HCT116 (cell line): ENCODE results near the gene OLFML2A. TPM values are rescaled to one million over a fixed set of nuclear protein-coding genes. Genes with fewer than 3 reads are reported as not detected.

ENCODE experiments used
- ATAC-seq: fragments of 200-7000 bp; cut with Tn5 transposase; 2 replicates; pipeline ENCODE4 v1.9.1; 2020; ENCODE audit warnings: mild to moderate bottlenecking, moderate library complexity
- BruUV-seq: library from RNA; stranded (reverse); fragments of 400-500 nt; replicated peaks from 2 replicates; lab custom pipeline; 2021; lab: Mats Ljungman, UMichigan
- CTCF ChIA-PET: fragments of 300-600 bp; sonication (Branson Sonifier 250); formaldehyde crosslinking; loops from one replicate; lab custom pipeline; 2021; ENCODE audit warnings: antibody characterized with exemption; lab: Charles Lee
- POLR2A ChIA-PET: fragments of 300-600, 350-600 bp; sonication (Branson Sonifier 250); formaldehyde crosslinking; loops from one replicate; lab custom pipeline; 2021; ENCODE audit warnings: antibody characterized with exemption; lab: Charles Lee
- RAD21 ChIA-PET, 2 experiments: fragments of 300-600 bp; sonication (Branson Sonifier 250); formaldehyde crosslinking; loops; one replicate each; lab custom pipeline; 2023; ENCODE audit warnings: low total read pairs in 2 of 2; ENCODE audit not compliant: uncharacterized antibody in 2 of 2, unreplicated experiment in 2 of 2, low non-redundant PET in 1 of 2; lab: Charles Lee
- DNase-seq: peaks from one replicate; pipeline ENCODE4 v3.0.0-alpha.2; 2010; ENCODE audit warnings: low read depth, low spot score
- H2AFZ ChIP-seq: fragments of 200-600 bp; shearing (Covaris generic), sonication (generic); 2 replicates; pipeline ENCODE4 v1.6.1; 2017; ENCODE audit warnings: low read depth, mixed run types, mixed read lengths, antibody characterized with exemption, low read length; ENCODE audit not compliant: poor library complexity, severe bottlenecking
- H3K27ac ChIP-seq: 2 replicates; pipeline ENCODE4 v1.5.1; 2012; ENCODE audit warnings: low read depth, low read length
- H3K27me3 ChIP-seq: fragments of 200-600 bp; sonication (generic); 2 replicates; pipeline ENCODE4 v1.6.1; 2016; ENCODE audit warnings: mixed run types, low read length, mixed read lengths; ENCODE audit not compliant: insufficient read depth
- H3K36me3 ChIP-seq, 2 experiments: fragments of 200-500 bp in 1 of 2; fragments of 200-600 bp in 1 of 2; sonication (Bioruptor generic) in 1 of 2; sonication (generic) in 1 of 2; 2 replicates each; pipeline versions ENCODE4 v1.5.1 to v1.6.1; 2014 to 2016; ENCODE audit warnings: low read length in 2 of 2, inconsistent platforms in 1 of 2, mixed read lengths in 1 of 2, mixed run types in 1 of 2; ENCODE audit not compliant: insufficient read depth in 2 of 2, control insufficient read depth in 1 of 2
- H3K4me1 ChIP-seq, 2 experiments: fragments of 200-600 bp in 1 of 2; sonication (generic) in 1 of 2; 2 replicates each; pipeline versions ENCODE4 v1.5.1 to v1.6.1; 2012 to 2017; ENCODE audit warnings: low read length in 2 of 2, inconsistent platforms in 1 of 2, mild to moderate bottlenecking in 1 of 2, mixed read lengths in 1 of 2, mixed run types in 1 of 2, moderate library complexity in 1 of 2; ENCODE audit not compliant: insufficient read depth in 2 of 2, control insufficient read depth in 1 of 2
- H3K4me2 ChIP-seq: fragments of 200-600 bp; sonication (generic); 2 replicates; pipeline ENCODE4 v1.6.1; 2017; ENCODE audit warnings: mixed run types, low read length, mixed read lengths
- H3K4me3 ChIP-seq, 2 experiments: fragments of 200-600 bp in 1 of 2; sonication (generic) in 1 of 2; replicated peaks in 1 of 2; 2 replicates each; pipeline ENCODE4 v1.5.1; 2011 to 2016; ENCODE audit warnings: low read length in 2 of 2, control low read depth in 1 of 2, low read depth in 1 of 2, mild to moderate bottlenecking in 1 of 2, mixed read lengths in 1 of 2, mixed run types in 1 of 2
- H3K79me2 ChIP-seq: fragments of 200-600 bp; sonication (generic); 2 replicates; pipeline ENCODE4 v1.6.1; 2017; ENCODE audit warnings: mild to moderate bottlenecking, mixed run types, low read length, moderate library complexity, mixed read lengths; ENCODE audit not compliant: insufficient read depth
- H3K9ac ChIP-seq: fragments of 200-600 bp; sonication (generic); 2 replicates; pipeline ENCODE4 v1.6.1; 2016; ENCODE audit warnings: low read length, mixed read lengths
- H3K9me2 ChIP-seq: fragments of 200-600 bp; sonication (generic), shearing (Covaris generic); 2 replicates; pipeline ENCODE4 v1.6.1; 2017; ENCODE audit warnings: mixed run types, mild to moderate bottlenecking, moderate library complexity; ENCODE audit not compliant: insufficient read depth
- H3K9me3 ChIP-seq, 2 experiments: fragments of 200-500 bp in 1 of 2; fragments of 200-600 bp in 1 of 2; sonication (Bioruptor generic) in 1 of 2; sonication (generic) in 1 of 2; 2 replicates each; pipeline ENCODE4 v1.6.1; 2014 to 2017; ENCODE audit warnings: low read length in 2 of 2, mixed read lengths in 2 of 2, inconsistent platforms in 1 of 2, low read depth in 1 of 2, mild to moderate bottlenecking in 1 of 2, mixed run types in 1 of 2, moderate library complexity in 1 of 2; ENCODE audit not compliant: control insufficient read depth in 1 of 2, insufficient read depth in 1 of 2
- H4K20me1 ChIP-seq: fragments of 200-600 bp; sonication (generic), shearing (Covaris generic); 2 replicates; pipeline ENCODE4 v1.6.1; 2017; ENCODE audit warnings: mixed run types, mild to moderate bottlenecking, moderate library complexity; ENCODE audit not compliant: insufficient read depth
- CBX3 ChIP-seq: IDR thresholded peaks from 2 replicates; pipeline ENCODE4 v1.6.1; 2012; ENCODE audit warnings: low read depth
- CEBPB ChIP-seq: IDR thresholded peaks from 2 replicates; pipeline ENCODE4 v1.6.1; 2012; ENCODE audit warnings: low read depth
- CTCF ChIP-seq, 3 experiments: fragments of 200-600 bp in 1 of 3; sonication (generic) in 1 of 3; IDR thresholded peaks in 2 of 3; conservative IDR thresholded peaks in 1 of 3; 2 replicates each; pipeline ENCODE4 v1.5.1; 2012 to 2017; ENCODE audit warnings: low read depth in 2 of 3, low read length in 2 of 3, antibody characterized with exemption in 1 of 3, borderline replicate concordance in 1 of 3, control low read depth in 1 of 3, mild to moderate bottlenecking in 1 of 3, mixed read lengths in 1 of 3, mixed run types in 1 of 3, moderate library complexity in 1 of 3; ENCODE audit not compliant: insufficient read depth in 1 of 3
- EGR1 ChIP-seq: IDR thresholded peaks from 2 replicates; pipeline ENCODE4 v1.6.1; 2012; ENCODE audit warnings: low read depth
- EZH2 ChIP-seq: fragments of 200-600 bp; sonication (generic); IDR thresholded peaks from 2 replicates; pipeline ENCODE4 v1.6.1; 2017; ENCODE audit warnings: antibody characterized with exemption, mixed run types
- EZH2phosphoT487 ChIP-seq: fragments of 200-600 bp; IDR thresholded peaks from 2 replicates; pipeline ENCODE4 v1.6.1; 2018; ENCODE audit warnings: antibody characterized with exemption, borderline replicate concordance
- JUND ChIP-seq: IDR thresholded peaks from 2 replicates; pipeline ENCODE4 v1.6.1; 2012
- POLR2A ChIP-seq: IDR thresholded peaks from 2 replicates; pipeline ENCODE4 v1.7.0; 2011; ENCODE audit warnings: borderline replicate concordance; ENCODE audit not compliant: insufficient read depth, insufficient read length; ENCODE audit errors: extremely low read depth
- POLR2AphosphoS5 ChIP-seq: IDR thresholded peaks from 2 replicates; pipeline ENCODE4 v1.6.1; 2011; ENCODE audit warnings: mild to moderate bottlenecking, low read depth, low read length, moderate library complexity
- RAD21 ChIP-seq: IDR thresholded peaks from 2 replicates; pipeline ENCODE4 v1.6.1; 2012; ENCODE audit warnings: low read depth, mild to moderate bottlenecking
- SP1 ChIP-seq: IDR thresholded peaks from 2 replicates; pipeline ENCODE4 v1.6.1; 2012; ENCODE audit warnings: low read depth
- SRF ChIP-seq: IDR thresholded peaks from 2 replicates; pipeline ENCODE4 v1.6.1; 2012; ENCODE audit warnings: low read depth
- TCF7L2 ChIP-seq: IDR thresholded peaks from 2 replicates; pipeline ENCODE4 v1.7.0; 2011; ENCODE audit warnings: borderline replicate concordance, inconsistent platforms; ENCODE audit not compliant: insufficient read depth, insufficient read length; ENCODE audit errors: extremely low read depth
- YY1 ChIP-seq: IDR thresholded peaks from 2 replicates; pipeline ENCODE4 v1.6.1; 2011; ENCODE audit warnings: low read length, low read depth, moderate library complexity, mild to moderate bottlenecking; ENCODE audit not compliant: insufficient replicate concordance; ENCODE audit errors: extremely low read depth
- intact Hi-C: fragments of 100-400 bp; cut with micrococcal nuclease; formaldehyde crosslinking; loops from 2 replicates; pipeline ENCODE4 v1.10.0; 2022
- total RNA-seq: library from RNA; stranded (reverse); gene quantifications from one replicate; pipeline ENCODE4 v1.2.1, GENCODE V29; 2021; ENCODE audit not compliant: unreplicated experiment
- TF ChIP-seq, protein P1 (sequence below): IDR thresholded peaks from 2 replicates; pipeline ENCODE4 v1.6.1; 2012

The OLFML2A gene
- total RNA-seq, 1 experiment from 2014 or later, result 6.3 TPM

GRCh38 chr9:124749781-124750180, 27.2 kb upstream of the OLFML2A start:
- Histone ChIP-seq H3K27ac (no peak overlapping the region), H3K4me1 (peaks cover 22 to 45% of the 10 kb centered on the region in 2 experiments), H3K36me3 (no peaks in the 10 kb centered on the region), H3K9ac (no peak overlapping the region), H3K4me2 (no peak overlapping the region)
- RAD21 ChIA-PET, result no interaction called here
- no peak for ATAC-seq
- no peak for TF ChIP-seq EZH2
- no peak for TF ChIP-seq EZH2phosphoT487
- no peak for TF ChIP-seq YY1
- TF ChIP-seq, protein P1, sequence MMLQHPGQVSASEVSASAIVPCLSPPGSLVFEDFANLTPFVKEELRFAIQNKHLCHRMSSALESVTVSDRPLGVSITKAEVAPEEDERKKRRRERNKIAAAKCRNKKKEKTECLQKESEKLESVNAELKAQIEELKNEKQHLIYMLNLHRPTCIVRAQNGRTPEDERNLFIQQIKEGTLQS, result no peak
- TF ChIP-seq CBX3, result no peak
- TF ChIP-seq SRF, result no peak
- TF ChIP-seq POLR2AphosphoS5, result no peak
- no peak for TF ChIP-seq EGR1
- TF ChIP-seq CTCF (IDR thresholded peaks at IDR 0.05 in 2 of 3, conservative IDR thresholded peaks at IDR 0.05 in 1 of 3; ENCODE audit: borderline replicate concordance in 1 of 3, insufficient read depth in 1 of 3, low read depth in 2 of 3, low read length in 2 of 3), result no peak
- no peak for TF ChIP-seq SP1
- no peak for TF ChIP-seq TCF7L2
- TF ChIP-seq CEBPB, result no peak
- no peak for TF ChIP-seq JUND
- TF ChIP-seq RAD21, result no peak
- TF ChIP-seq POLR2A, result no peak
- TF ChIP-seq, all 23 proteins: peak for 0
- Histone ChIP-seq H3K4me3 (no peak overlapping the region), H2AFZ (no peak overlapping the region), H3K9me2 (no peaks in the 10 kb centered on the region), H3K79me2 (peaks cover 82% of the 10 kb centered on the region), H3K27me3 (no peaks in the 10 kb centered on the region), H4K20me1 (peaks cover 15% of the 10 kb centered on the region), H3K9me3 (no peaks in the 10 kb centered on the region)
- ChIA-PET POLR2A (no interaction called here), CTCF (no interaction called here)
- intact Hi-C loops, result no loop called here
- DNase-seq, result no peak
- BruUV-seq, result no TSS peak
